GM12878 (cell line): ENCODE results near the gene KBTBD7. TPM values are rescaled to one million over a fixed set of nuclear protein-coding genes. Genes with fewer than 3 reads are reported as not detected.

Source experiments
- ATAC-seq: fragments of 200-7000 bp; cut with Tn5 transposase; 3 replicates; pipeline ENCODE4 v1.9.1; 2020; ENCODE audit warnings: mild to moderate bottlenecking, moderate library complexity
- BruUV-seq: library from RNA; stranded (reverse); fragments of 400-500 nt; replicated peaks from 2 replicates; lab custom pipeline; 2021; lab: Mats Ljungman, UMichigan
- CTCF ChIA-PET: fragments of 300-600 bp; sonication (Branson Sonifier 250); formaldehyde crosslinking; extraction: SDS; loops from one replicate; lab custom pipeline; 2021; ENCODE audit warnings: inconsistent platforms; lab: Yijun Ruan, JAX
- POLR2A ChIA-PET: fragments of 350-600 bp; formaldehyde crosslinking; extraction: SDS; loops from one replicate; lab custom pipeline; 2021; ENCODE audit warnings: inconsistent platforms; lab: Charles Lee
- RAD21 ChIA-PET: fragments of 300-600 bp; sonication (Branson Sonifier 250); formaldehyde crosslinking; loops from one replicate; lab custom pipeline; 2023; ENCODE audit warnings: antibody characterized with exemption; ENCODE audit not compliant: unreplicated experiment; lab: Charles Lee
- SMC1A ChIA-PET: fragments of 300-600 bp; sonication (Branson Sonifier 250); formaldehyde crosslinking; loops from one replicate; lab custom pipeline; 2023; ENCODE audit not compliant: unreplicated experiment, uncharacterized antibody; lab: Charles Lee
- DNase-seq: peaks from one replicate; pipeline ENCODE4 v3.0.0-alpha.2; 2011; ENCODE audit warnings: low read depth, low spot score
- FAIRE-seq: peaks from 3 replicates; lab custom pipeline; 2011; peaks lifted over from hg19 to GRCh38; lab: Jason Lieb, UNC
- H2AFZ ChIP-seq: 2 replicates; pipeline ENCODE4 v1.6.0; 2011; ENCODE audit warnings: low read depth, low read length, control low read depth; ENCODE audit not compliant: control insufficient read depth
- H3K27ac ChIP-seq: 2 replicates; pipeline ENCODE4 v1.5.1; 2011; ENCODE audit warnings: control low read depth; ENCODE audit not compliant: control insufficient read depth, insufficient read depth
- H3K27me3 ChIP-seq, 2 experiments: replicated peaks in 1 of 2; 2 replicates each; pipeline versions ENCODE4 v1.6.0 to v1.6.1; 2011; ENCODE audit warnings: low read length in 1 of 2; ENCODE audit not compliant: control insufficient read depth in 2 of 2, insufficient read depth in 2 of 2
- H3K36me3 ChIP-seq, 2 experiments: 2 replicates each; pipeline ENCODE4 v1.5.1; 2011; ENCODE audit warnings: low read length in 1 of 2; ENCODE audit not compliant: control insufficient read depth in 2 of 2, insufficient read depth in 2 of 2
- H3K4me1 ChIP-seq: 2 replicates; pipeline ENCODE4 v1.6.1; 2011; ENCODE audit warnings: mild to moderate bottlenecking, low read length, moderate library complexity, mixed read lengths; ENCODE audit not compliant: control insufficient read depth, insufficient read depth
- H3K4me2 ChIP-seq: 2 replicates; pipeline ENCODE4 v1.6.0; 2011; ENCODE audit warnings: control low read depth; ENCODE audit not compliant: control insufficient read depth, insufficient read depth
- H3K4me3 ChIP-seq: fragments of 200-600 bp; sonication (generic); 2 replicates; pipeline ENCODE4 v1.5.1; 2016
- H3K79me2 ChIP-seq: 2 replicates; pipeline ENCODE4 v1.6.0; 2011; ENCODE audit warnings: low read length; ENCODE audit not compliant: control insufficient read depth, insufficient read depth
- H3K9ac ChIP-seq: 2 replicates; pipeline ENCODE4 v1.8.0; 2011; ENCODE audit warnings: low read length, control low read depth, mixed read lengths; ENCODE audit not compliant: control insufficient read depth, insufficient read depth
- H3K9me3 ChIP-seq: replicated peaks from 3 replicates; pipeline ENCODE4 v1.5.1; 2011; ENCODE audit warnings: mild to moderate bottlenecking, low read length; ENCODE audit not compliant: control insufficient read depth, insufficient read depth
- H4K20me1 ChIP-seq: 2 replicates; pipeline ENCODE4 v1.6.0; 2011; ENCODE audit not compliant: control insufficient read depth, insufficient read depth
- BMI1 ChIP-seq: fragments of 450-650 bp; IDR thresholded peaks from 2 replicates; pipeline ENCODE4 v1.6.1; 2016; ENCODE audit warnings: mild to moderate bottlenecking, moderate library complexity, borderline replicate concordance
- CBFB ChIP-seq: IDR thresholded peaks from 2 replicates; pipeline ENCODE4 v1.6.1; 2016; ENCODE audit warnings: antibody characterized with exemption, low read depth
- EGR1 ChIP-seq, 2 experiments: IDR thresholded peaks; 1 replicate in 1 of 2; 2 replicates in 1 of 2; pipeline ENCODE4 v1.6.1; 2011 to 2012; ENCODE audit warnings: low read depth in 2 of 2, low read length in 2 of 2, borderline replicate concordance in 1 of 2, mild to moderate bottlenecking in 1 of 2, moderate library complexity in 1 of 2
- HDAC2 ChIP-seq: fragments of 200-600 bp; sonication (generic); IDR thresholded peaks from 2 replicates; pipeline ENCODE4 v1.6.1; 2017
- IKZF1 ChIP-seq: fragments of 450-650 bp; conservative IDR thresholded peaks from 2 replicates; pipeline ENCODE4 v1.6.1; 2017; ENCODE audit warnings: antibody characterized with exemption, mild to moderate bottlenecking
- NFYA ChIP-seq: IDR thresholded peaks from 2 replicates; pipeline ENCODE4 v1.6.1; 2011; ENCODE audit warnings: low read depth, mild to moderate bottlenecking, low read length, improper control_type of control experiment, borderline replicate concordance
- POU2F2 ChIP-seq: IDR thresholded peaks from 3 replicates; pipeline ENCODE4 v1.6.1; 2011; ENCODE audit warnings: low read depth, mild to moderate bottlenecking, low read length, borderline replicate concordance
- SIN3A ChIP-seq: IDR thresholded peaks from 2 replicates; pipeline ENCODE4 v1.6.1; 2012; ENCODE audit warnings: low read depth, low read length, improper control_type of control experiment
- SMAD1 ChIP-seq: fragments of 450-650 bp; IDR thresholded peaks from 2 replicates; pipeline ENCODE4 v1.6.1; 2018; ENCODE audit warnings: mild to moderate bottlenecking, low read depth; ENCODE audit not compliant: partially characterized antibody
- SP1 ChIP-seq: IDR thresholded peaks from one replicate; pipeline ENCODE4 v1.6.1; 2011; ENCODE audit warnings: low read depth, low read length
- STAT1 ChIP-seq: fragments of 450-650 bp; conservative IDR thresholded peaks from 2 replicates; pipeline ENCODE4 v1.6.1; 2014; ENCODE audit warnings: antibody characterized with exemption, mild to moderate bottlenecking
- WGBS: methylation state at CpG from one replicate; pipeline ENCODE4 v1.1.6; 2016; ENCODE audit warnings: low lambda C conversion rate; ENCODE audit not compliant: insufficient replicate concordance, insufficient coverage; ENCODE audit errors: missing lambda C conversion rate; 5-methylcytosine and 5-hydroxymethylcytosine counted together
- in situ Hi-C: fragments of 300-500 bp; cut with MboI; formaldehyde crosslinking; loops from 9 replicates; pipeline ENCODE4 v1.14.3; 2018; ENCODE audit warnings: mixed read lengths
- intact Hi-C: fragments of 100-400 bp; cut with micrococcal nuclease; formaldehyde crosslinking; loops from one replicate; pipeline ENCODE4 v1.14.2; 2022; ENCODE audit not compliant: unreplicated experiment
- polyA plus RNA-seq, 11 experiments: library from polyadenylated mRNA; depleted of rRNA in 4 of 11; unstranded in 6 of 11; stranded (reverse) in 5 of 11; fragments of >200 nt; fragmentation: Nextera tagmentation in 4 of 11; fragmentation: Illumina TruSeq in 1 of 11; extraction: Ambion mirVana in 4 of 11; extraction: Trizol in 1 of 11; gene quantifications; 1 replicate in 1 of 11; 2 replicates in 10 of 11; pipeline versions ENCODE4 v1.2.1 to v1.2.3, GENCODE V29; 2011 to 2016; ENCODE audit warnings: inconsistent platforms in 2 of 11, missing spikeins in 2 of 11, low read depth in 1 of 11
- total RNA-seq, 4 experiments: library from RNA; depleted of rRNA in 3 of 4; stranded (reverse); fragments of >200 nt in 3 of 4; fragmentation: Illumina TruSeq in 1 of 4; extraction: Trizol in 1 of 4; gene quantifications; 2 replicates each; pipeline versions ENCODE4 v1.2.1 to v1.2.3, GENCODE V29; 2013 to 2021
- TF ChIP-seq, protein P1 (sequence below): fragments of 450-650 bp; IDR thresholded peaks from 2 replicates; pipeline ENCODE4 v1.6.1; 2017; ENCODE audit warnings: antibody characterized with exemption, mild to moderate bottlenecking, moderate library complexity
- TF ChIP-seq, protein P2 (sequence below): IDR thresholded peaks from 2 replicates; pipeline ENCODE4 v1.6.1; 2012; ENCODE audit warnings: low read depth, low read length, improper control_type of control experiment
- TF ChIP-seq, protein P3 (sequence below): fragments of 450-650 bp; IDR thresholded peaks from 2 replicates; pipeline ENCODE4 v1.6.1; 2017; ENCODE audit warnings: mild to moderate bottlenecking, moderate library complexity

The KBTBD7 gene
- total and polyA plus RNA-seq, 10 of the 15 experiments (the other 5 are each of a cell fraction or from before 2014, with no cell fraction given): 1.8 to 6.0 (median 4.3) TPM

DNA sequence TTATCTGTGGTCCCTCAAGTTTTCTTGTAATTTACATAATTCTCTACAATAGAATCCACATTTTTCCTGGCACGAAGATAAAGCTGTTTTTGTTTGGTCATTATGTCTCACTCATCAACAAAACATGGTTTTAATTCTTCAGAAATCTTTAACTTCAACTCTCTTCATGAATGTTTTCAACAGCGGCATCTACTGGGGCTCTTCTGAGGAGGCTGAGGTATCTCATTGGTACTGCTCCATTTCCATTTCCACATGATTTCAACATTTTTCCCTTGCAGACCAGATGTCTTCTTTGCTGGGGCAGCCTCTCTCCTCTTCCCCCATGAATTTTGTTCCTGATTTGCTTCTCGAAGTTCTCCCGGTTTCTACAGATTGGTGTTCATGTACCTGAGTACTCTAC is 5.8 kb upstream of the KBTBD7 start:
- ChIA-PET POLR2A (no interaction called here), RAD21 (no interaction called here), SMC1A (no interaction called here), CTCF (no interaction called here)
- Histone ChIP-seq H3K4me3 (no peak overlapping the region), H3K27ac (no peak overlapping the region), H4K20me1 (no peaks in the 10 kb centered on the region), H3K79me2 (no peaks in the 10 kb centered on the region), H3K36me3 (no peaks in the 10 kb centered on the region), H3K4me2 (no peak overlapping the region), H3K27me3 (no peaks in the 10 kb centered on the region), H3K4me1 (peaks cover 8% of the 10 kb centered on the region; the same call in 1 of the 2 replicates), H3K9ac (no peak overlapping the region), H2AFZ (no peak overlapping the region), H3K9me3 (no peaks in the 10 kb centered on the region)
- 74% methylated on average over 4 of the region's 4 CpGs for WGBS
- in situ Hi-C loops (no loop called here), intact Hi-C loops (no loop called here)
- ATAC-seq: no peak
- TF ChIP-seq, protein P1, sequence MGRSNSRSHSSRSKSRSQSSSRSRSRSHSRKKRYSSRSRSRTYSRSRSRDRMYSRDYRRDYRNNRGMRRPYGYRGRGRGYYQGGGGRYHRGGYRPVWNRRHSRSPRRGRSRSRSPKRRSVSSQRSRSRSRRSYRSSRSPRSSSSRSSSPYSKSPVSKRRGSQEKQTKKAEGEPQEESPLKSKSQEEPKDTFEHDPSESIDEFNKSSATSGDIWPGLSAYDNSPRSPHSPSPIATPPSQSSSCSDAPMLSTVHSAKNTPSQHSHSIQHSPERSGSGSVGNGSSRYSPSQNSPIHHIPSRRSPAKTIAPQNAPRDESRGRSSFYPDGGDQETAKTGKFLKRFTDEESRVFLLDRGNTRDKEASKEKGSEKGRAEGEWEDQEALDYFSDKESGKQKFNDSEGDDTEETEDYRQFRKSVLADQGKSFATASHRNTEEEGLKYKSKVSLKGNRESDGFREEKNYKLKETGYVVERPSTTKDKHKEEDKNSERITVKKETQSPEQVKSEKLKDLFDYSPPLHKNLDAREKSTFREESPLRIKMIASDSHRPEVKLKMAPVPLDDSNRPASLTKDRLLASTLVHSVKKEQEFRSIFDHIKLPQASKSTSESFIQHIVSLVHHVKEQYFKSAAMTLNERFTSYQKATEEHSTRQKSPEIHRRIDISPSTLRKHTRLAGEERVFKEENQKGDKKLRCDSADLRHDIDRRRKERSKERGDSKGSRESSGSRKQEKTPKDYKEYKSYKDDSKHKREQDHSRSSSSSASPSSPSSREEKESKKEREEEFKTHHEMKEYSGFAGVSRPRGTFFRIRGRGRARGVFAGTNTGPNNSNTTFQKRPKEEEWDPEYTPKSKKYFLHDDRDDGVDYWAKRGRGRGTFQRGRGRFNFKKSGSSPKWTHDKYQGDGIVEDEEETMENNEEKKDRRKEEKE: no peak
- TF ChIP-seq IKZF1: no peak
- no peak for TF ChIP-seq BMI1
- no peak for TF ChIP-seq CBFB
- TF ChIP-seq STAT1: no peak
- no peak for TF ChIP-seq SMAD1
- TF ChIP-seq, protein P2, sequence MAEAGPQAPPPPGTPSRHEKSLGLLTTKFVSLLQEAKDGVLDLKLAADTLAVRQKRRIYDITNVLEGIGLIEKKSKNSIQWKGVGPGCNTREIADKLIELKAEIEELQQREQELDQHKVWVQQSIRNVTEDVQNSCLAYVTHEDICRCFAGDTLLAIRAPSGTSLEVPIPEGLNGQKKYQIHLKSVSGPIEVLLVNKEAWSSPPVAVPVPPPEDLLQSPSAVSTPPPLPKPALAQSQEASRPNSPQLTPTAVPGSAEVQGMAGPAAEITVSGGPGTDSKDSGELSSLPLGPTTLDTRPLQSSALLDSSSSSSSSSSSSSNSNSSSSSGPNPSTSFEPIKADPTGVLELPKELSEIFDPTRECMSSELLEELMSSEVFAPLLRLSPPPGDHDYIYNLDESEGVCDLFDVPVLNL: no peak
- no peak for TF ChIP-seq SP1
- TF ChIP-seq SIN3A: no peak
- no peak for TF ChIP-seq EGR1 (IDR thresholded peaks at IDR 0.05; ENCODE audit: borderline replicate concordance in 1 of 2, low read depth in 2 of 2, low read length in 2 of 2)
- no peak for TF ChIP-seq NFYA
- no peak for TF ChIP-seq HDAC2
- TF ChIP-seq, protein P3, sequence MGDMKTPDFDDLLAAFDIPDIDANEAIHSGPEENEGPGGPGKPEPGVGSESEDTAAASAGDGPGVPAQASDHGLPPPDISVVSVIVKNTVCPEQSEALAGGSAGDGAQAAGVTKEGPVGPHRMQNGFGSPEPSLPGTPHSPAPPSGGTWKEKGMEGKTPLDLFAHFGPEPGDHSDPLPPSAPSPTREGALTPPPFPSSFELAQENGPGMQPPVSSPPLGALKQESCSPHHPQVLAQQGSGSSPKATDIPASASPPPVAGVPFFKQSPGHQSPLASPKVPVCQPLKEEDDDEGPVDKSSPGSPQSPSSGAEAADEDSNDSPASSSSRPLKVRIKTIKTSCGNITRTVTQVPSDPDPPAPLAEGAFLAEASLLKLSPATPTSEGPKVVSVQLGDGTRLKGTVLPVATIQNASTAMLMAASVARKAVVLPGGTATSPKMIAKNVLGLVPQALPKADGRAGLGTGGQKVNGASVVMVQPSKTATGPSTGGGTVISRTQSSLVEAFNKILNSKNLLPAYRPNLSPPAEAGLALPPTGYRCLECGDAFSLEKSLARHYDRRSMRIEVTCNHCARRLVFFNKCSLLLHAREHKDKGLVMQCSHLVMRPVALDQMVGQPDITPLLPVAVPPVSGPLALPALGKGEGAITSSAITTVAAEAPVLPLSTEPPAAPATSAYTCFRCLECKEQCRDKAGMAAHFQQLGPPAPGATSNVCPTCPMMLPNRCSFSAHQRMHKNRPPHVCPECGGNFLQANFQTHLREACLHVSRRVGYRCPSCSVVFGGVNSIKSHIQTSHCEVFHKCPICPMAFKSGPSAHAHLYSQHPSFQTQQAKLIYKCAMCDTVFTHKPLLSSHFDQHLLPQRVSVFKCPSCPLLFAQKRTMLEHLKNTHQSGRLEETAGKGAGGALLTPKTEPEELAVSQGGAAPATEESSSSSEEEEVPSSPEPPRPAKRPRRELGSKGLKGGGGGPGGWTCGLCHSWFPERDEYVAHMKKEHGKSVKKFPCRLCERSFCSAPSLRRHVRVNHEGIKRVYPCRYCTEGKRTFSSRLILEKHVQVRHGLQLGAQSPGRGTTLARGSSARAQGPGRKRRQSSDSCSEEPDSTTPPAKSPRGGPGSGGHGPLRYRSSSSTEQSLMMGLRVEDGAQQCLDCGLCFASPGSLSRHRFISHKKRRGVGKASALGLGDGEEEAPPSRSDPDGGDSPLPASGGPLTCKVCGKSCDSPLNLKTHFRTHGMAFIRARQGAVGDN: no peak
- TF ChIP-seq POU2F2: no peak
- no peak for FAIRE-seq
- BruUV-seq: no TSS peak
- DNase-seq: no peak
